SK-N-SH treated with all-trans-retinoic acid at 6 μM for 48 hours (cell line): ENCODE measurements around the gene BRD3.

Experiments used
- ESRRG ChIP-seq: fragments of 250-450 bp; sonication (Bioruptor Pico); IDR thresholded peaks from 2 replicates; pipeline ENCODE4 v1.6.1; 2021; ENCODE audit warnings: mild to moderate bottlenecking
- PATZ1 ChIP-seq: fragments of 250-450 bp; sonication (Bioruptor Pico); IDR thresholded peaks from 2 replicates; pipeline ENCODE4 v1.8.0; 2020; ENCODE audit warnings: mild to moderate bottlenecking, moderate library complexity, borderline replicate concordance
- SNAI2 ChIP-seq: fragments of 250-450 bp; sonication (Bioruptor Pico); IDR thresholded peaks from 2 replicates; pipeline ENCODE4 v1.5.0; 2020; ENCODE audit warnings: mild to moderate bottlenecking, moderate library complexity
- ZFP3 ChIP-seq: fragments of 250-450 bp; sonication (Bioruptor Pico); IDR thresholded peaks from 2 replicates; pipeline ENCODE4 v1.5.0; 2020; ENCODE audit warnings: mild to moderate bottlenecking, moderate library complexity
- ZNF565 ChIP-seq: fragments of 450-650 bp; formaldehyde crosslinking; conservative IDR thresholded peaks from 2 replicates; pipeline ENCODE4 v1.5.0; 2020; ENCODE audit warnings: low read depth, mild to moderate bottlenecking, moderate library complexity

GRCh38 chr9:134027561-134027960, 40.3 kb downstream of the BRD3 start:
- TF ChIP-seq PATZ1 (CRISPR knock-in tag) = no peak
- no peak for TF ChIP-seq ZFP3
- no peak for TF ChIP-seq ESRRG (CRISPR knock-in tag)
- TF ChIP-seq SNAI2 (CRISPR knock-in tag) = no peak
- no peak for TF ChIP-seq ZNF565 (CRISPR knock-in tag)
